ENCODE results near the gene TTC3. TPM values are rescaled to one million over a fixed set of nuclear protein-coding genes. Genes with fewer than 3 reads are reported as not detected.
A peak's percentile ranks its signal among the peaks of the same experiment; 100 is the strongest.

The TTC3 gene
- total and polyA plus RNA-seq, 2 of the 13 experiments (the other 11 are each of a cell fraction or from before 2014, with no cell fraction given): 55.7 to 108 TPM

DNA sequence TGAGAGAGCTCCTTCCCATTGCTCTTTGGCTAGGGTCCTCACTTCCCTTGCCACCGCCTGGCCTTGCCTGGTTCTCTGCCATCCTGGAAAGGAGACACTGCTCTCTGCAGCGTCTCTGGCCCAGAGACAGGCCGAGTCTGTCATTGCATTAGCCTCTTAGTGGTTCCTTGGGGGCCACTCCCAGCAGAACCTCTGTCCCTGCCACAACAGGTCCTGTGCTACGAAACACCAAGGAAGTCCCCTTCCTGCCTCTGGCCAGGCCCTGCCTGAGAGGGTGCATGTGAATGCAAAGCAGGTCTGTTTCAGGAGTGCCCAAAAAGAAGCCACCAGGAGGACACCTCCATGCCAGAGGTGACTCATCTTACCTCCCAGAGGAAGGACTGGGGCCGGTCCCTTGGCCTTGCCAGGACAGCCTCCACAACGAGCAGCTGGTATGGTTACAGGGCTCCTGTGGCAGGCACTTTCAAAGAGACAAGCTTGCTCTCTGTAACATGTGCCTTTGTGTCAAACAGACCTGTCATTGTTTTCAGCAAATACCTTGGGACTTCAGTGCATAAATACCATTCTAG is 134.5 kb downstream of the TTC3 start (continued):
- TF ChIP-seq PAXIP1 (CRISPR knock-in tag; conservative IDR thresholded peaks at IDR 0.05) (peak; percentile 35; the same call in 1 of the 2 replicates), FOXA3 (CRISPR knock-in tag; IDR thresholded peaks at IDR 0.05) (peak; percentile 52; the same call in 1 of the 2 replicates), POLR2AphosphoS2 (IDR thresholded peaks at IDR 0.05; ENCODE audit: low read depth, low read length) (no peak), FOXO1 (CRISPR knock-in tag; IDR thresholded peaks at IDR 0.05) (no peak), TBX2 (CRISPR knock-in tag; IDR thresholded peaks at IDR 0.05; ENCODE audit: borderline replicate concordance) (0 out of 2 replicates have a peak, but pooled peaks have one; percentile 38), YEATS4 (CRISPR knock-in tag; IDR thresholded peaks at IDR 0.05; ENCODE audit: borderline replicate concordance) (no peak), IKZF4 (CRISPR knock-in tag; IDR thresholded peaks at IDR 0.05; ENCODE audit: borderline replicate concordance, low read depth, not compliant biosample characterization) (no peak), SRF (IDR thresholded peaks at IDR 0.05; ENCODE audit: low read depth, low read length) (no peak), FUBP1 (CRISPR knock-in tag; IDR thresholded peaks at IDR 0.05; ENCODE audit: borderline replicate concordance) (no peak), ZNF549 (CRISPR knock-in tag; IDR thresholded peaks at IDR 0.05) (no peak), ZNF143 (CRISPR knock-in tag; IDR thresholded peaks at IDR 0.05) (no peak), RELA (CRISPR knock-in tag; IDR thresholded peaks at IDR 0.05) (no peak), ZFAT (CRISPR knock-in tag; conservative IDR thresholded peaks at IDR 0.05) (no peak)
- TF ChIP-seq, protein P1, sequence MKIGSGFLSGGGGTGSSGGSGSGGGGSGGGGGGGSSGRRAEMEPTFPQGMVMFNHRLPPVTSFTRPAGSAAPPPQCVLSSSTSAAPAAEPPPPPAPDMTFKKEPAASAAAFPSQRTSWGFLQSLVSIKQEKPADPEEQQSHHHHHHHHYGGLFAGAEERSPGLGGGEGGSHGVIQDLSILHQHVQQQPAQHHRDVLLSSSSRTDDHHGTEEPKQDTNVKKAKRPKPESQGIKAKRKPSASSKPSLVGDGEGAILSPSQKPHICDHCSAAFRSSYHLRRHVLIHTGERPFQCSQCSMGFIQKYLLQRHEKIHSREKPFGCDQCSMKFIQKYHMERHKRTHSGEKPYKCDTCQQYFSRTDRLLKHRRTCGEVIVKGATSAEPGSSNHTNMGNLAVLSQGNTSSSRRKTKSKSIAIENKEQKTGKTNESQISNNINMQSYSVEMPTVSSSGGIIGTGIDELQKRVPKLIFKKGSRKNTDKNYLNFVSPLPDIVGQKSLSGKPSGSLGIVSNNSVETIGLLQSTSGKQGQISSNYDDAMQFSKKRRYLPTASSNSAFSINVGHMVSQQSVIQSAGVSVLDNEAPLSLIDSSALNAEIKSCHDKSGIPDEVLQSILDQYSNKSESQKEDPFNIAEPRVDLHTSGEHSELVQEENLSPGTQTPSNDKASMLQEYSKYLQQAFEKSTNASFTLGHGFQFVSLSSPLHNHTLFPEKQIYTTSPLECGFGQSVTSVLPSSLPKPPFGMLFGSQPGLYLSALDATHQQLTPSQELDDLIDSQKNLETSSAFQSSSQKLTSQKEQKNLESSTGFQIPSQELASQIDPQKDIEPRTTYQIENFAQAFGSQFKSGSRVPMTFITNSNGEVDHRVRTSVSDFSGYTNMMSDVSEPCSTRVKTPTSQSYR (CRISPR knock-in tag; IDR thresholded peaks at IDR 0.05; ENCODE audit: borderline replicate concordance): no peak
- TF ChIP-seq, protein P2, sequence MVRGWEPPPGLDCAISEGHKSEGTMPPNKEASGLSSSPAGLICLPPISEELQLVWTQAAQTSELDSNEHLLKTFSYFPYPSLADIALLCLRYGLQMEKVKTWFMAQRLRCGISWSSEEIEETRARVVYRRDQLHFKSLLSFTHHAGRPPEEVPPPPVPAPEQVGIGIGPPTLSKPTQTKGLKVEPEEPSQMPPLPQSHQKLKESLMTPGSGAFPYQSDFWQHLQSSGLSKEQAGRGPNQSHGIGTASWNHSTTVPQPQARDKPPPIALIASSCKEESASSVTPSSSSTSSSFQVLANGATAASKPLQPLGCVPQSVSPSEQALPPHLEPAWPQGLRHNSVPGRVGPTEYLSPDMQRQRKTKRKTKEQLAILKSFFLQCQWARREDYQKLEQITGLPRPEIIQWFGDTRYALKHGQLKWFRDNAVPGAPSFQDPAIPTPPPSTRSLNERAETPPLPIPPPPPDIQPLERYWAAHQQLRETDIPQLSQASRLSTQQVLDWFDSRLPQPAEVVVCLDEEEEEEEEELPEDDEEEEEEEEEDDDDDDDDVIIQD (CRISPR knock-in tag; IDR thresholded peaks at IDR 0.05; ENCODE audit: low read depth): no peak
- TF ChIP-seq, protein P3, sequence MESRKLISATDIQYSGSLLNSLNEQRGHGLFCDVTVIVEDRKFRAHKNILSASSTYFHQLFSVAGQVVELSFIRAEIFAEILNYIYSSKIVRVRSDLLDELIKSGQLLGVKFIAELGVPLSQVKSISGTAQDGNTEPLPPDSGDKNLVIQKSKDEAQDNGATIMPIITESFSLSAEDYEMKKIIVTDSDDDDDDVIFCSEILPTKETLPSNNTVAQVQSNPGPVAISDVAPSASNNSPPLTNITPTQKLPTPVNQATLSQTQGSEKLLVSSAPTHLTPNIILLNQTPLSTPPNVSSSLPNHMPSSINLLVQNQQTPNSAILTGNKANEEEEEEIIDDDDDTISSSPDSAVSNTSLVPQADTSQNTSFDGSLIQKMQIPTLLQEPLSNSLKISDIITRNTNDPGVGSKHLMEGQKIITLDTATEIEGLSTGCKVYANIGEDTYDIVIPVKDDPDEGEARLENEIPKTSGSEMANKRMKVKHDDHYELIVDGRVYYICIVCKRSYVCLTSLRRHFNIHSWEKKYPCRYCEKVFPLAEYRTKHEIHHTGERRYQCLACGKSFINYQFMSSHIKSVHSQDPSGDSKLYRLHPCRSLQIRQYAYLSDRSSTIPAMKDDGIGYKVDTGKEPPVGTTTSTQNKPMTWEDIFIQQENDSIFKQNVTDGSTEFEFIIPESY (CRISPR knock-in tag; IDR thresholded peaks at IDR 0.05): no peak

Measured in HepG2 (cell line).